ENCODE data around the gene DCBLD1. TPM values are rescaled to one million over a fixed set of nuclear protein-coding genes. Genes with fewer than 3 reads are reported as not detected.
A peak's percentile ranks its signal among the peaks of the same experiment; 100 is the strongest.

DCBLD1 gene
- total RNA-seq, 1 donor from 2014 or later: 30.1 TPM

DNA sequence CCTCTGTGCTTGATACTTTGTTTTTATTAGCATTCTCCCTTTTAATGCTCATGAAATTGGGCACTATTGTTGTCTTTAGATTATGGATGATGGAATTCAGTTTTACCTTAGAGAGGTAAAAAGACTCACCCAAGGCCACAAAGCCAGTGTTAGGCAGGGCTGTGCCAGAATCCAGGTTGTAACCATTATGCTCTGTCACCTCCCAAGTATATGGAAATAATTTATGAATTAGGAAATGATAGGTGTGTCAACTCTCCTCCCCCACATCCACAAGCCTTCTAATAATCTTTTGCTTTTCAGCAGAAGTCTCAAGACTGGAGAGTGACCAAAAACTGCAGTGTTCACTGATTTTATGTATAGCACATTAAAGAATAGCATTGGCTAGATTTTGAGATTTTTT, 13.0 kb downstream of the DCBLD1 start:
- H3K36me3 Mint-ChIP-seq: no peaks in the 10 kb centered on the region
- H3K4me3 Mint-ChIP-seq: no peak overlapping the region
- peaks cover 34% of the 10 kb centered on the region for H3K4me1 Mint-ChIP-seq
- H3K27me3 Mint-ChIP-seq (ENCODE audit: low read depth): no peaks in the 10 kb centered on the region
- DNase-seq (ENCODE audit: low spot score in 2 of 2, unreplicated experiment in 2 of 2): no peak
- TF ChIP-seq, protein P1, sequence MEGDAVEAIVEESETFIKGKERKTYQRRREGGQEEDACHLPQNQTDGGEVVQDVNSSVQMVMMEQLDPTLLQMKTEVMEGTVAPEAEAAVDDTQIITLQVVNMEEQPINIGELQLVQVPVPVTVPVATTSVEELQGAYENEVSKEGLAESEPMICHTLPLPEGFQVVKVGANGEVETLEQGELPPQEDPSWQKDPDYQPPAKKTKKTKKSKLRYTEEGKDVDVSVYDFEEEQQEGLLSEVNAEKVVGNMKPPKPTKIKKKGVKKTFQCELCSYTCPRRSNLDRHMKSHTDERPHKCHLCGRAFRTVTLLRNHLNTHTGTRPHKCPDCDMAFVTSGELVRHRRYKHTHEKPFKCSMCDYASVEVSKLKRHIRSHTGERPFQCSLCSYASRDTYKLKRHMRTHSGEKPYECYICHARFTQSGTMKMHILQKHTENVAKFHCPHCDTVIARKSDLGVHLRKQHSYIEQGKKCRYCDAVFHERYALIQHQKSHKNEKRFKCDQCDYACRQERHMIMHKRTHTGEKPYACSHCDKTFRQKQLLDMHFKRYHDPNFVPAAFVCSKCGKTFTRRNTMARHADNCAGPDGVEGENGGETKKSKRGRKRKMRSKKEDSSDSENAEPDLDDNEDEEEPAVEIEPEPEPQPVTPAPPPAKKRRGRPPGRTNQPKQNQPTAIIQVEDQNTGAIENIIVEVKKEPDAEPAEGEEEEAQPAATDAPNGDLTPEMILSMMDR (IDR thresholded peaks at IDR 0.05; ENCODE audit: unreplicated experiment): no peak
- H3K9me3 Mint-ChIP-seq: no peaks in the 10 kb centered on the region
- peak overlapping the region; percentile 66 for H3K27ac Mint-ChIP-seq

DNA sequence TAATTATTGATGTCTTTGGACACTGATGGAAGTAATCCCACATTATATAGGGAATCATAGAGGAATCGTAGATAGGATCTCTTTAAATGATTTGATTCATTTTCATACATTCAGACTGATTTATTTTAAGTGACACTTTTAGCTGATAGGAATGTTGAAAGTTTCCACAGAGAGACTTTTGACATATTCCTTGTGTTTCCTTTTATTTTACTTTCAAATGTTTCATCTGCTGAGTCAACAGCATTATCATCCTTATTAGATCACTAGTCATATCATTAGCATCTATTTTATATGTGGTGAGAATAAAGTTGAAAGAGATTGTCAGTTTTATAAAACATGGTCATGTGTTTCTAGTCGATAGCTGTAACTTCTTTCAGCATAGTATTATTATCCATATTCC, 13.4 kb downstream of the DCBLD1 start:
- Mint-ChIP-seq H3K27ac (peak overlapping the region; percentile 66), H3K4me3 (no peak overlapping the region), H3K36me3 (no peaks in the 10 kb centered on the region)

DNA sequence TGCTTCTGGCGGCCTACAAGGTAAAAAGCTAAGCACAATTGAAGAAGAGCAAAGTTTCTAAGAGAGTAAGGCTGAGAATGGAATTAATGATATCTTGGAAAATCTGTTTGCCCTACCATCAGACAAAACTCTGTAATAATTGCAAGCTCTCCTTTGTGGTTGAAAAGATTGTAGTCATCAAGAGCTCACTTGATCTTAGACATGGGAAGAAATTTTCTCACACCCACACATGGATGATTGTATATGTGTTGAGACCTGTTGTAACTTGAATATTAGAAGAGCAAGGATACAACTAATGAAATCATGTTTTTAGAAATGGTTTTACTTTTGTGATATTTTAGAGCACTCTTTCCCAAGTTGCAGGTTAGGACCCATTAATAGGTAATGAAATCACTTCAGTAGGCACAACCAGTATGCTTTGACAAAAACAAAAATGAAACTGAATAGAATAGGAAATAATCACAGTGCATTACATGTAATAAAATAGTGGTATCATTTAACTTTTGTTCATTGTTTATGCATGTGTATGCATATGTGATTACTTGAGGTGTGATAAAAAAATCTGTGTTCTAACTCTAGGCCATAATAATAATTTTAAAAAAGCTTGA, 14.0 kb downstream of the DCBLD1 start:
- DNase-seq (ENCODE audit: low spot score in 2 of 2, unreplicated experiment in 2 of 2): no peak
- H3K9me3 Mint-ChIP-seq: no peaks in the 10 kb centered on the region
- TF ChIP-seq, protein P1 (IDR thresholded peaks at IDR 0.05; ENCODE audit: unreplicated experiment): no peak
- H3K27ac Mint-ChIP-seq: peak overlapping the region; percentile 53
- H3K27me3 Mint-ChIP-seq (ENCODE audit: low read depth): no peaks in the 10 kb centered on the region
- H3K4me1 Mint-ChIP-seq: peaks cover 34% of the 10 kb centered on the region
- H3K4me3 Mint-ChIP-seq: no peak overlapping the region
- H3K36me3 Mint-ChIP-seq: no peaks in the 10 kb centered on the region

More for the DNA sequence above, 13.4 kb downstream of the DCBLD1 start:
- Mint-ChIP-seq H3K27me3 (ENCODE audit: low read depth) (no peaks in the 10 kb centered on the region), H3K4me1 (peaks cover 34% of the 10 kb centered on the region), H3K9me3 (no peaks in the 10 kb centered on the region)
- TF ChIP-seq, protein P1 (IDR thresholded peaks at IDR 0.05; ENCODE audit: unreplicated experiment): no peak
- no peak for DNase-seq (ENCODE audit: low spot score in 2 of 2, unreplicated experiment in 2 of 2)

DNA sequence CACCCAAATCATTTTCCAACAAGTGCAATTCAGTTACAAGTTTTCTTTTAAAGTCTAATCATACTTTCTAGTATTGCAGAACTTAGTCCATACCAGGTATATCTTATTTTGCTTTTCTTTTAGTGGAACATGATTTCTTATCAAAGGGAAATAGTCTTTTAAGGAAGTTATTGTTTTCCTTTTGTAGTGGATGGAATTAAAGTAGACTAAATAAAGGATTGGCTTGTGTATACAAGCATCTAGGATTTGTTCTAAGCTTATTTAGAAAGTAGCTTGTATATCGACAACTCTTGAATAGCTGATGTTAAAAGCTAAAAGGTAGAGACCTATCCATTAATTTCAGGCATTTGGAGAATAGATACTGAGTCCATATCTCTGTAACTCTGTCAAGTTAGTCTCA, 14.8 kb downstream of the DCBLD1 start:
- Mint-ChIP-seq H3K9me3 (no peaks in the 10 kb centered on the region), H3K36me3 (no peaks in the 10 kb centered on the region), H3K27ac (peak overlapping the region; percentile 50), H3K27me3 (ENCODE audit: low read depth) (no peaks in the 10 kb centered on the region), H3K4me1 (peaks cover 26% of the 10 kb centered on the region), H3K4me3 (no peak overlapping the region)
- TF ChIP-seq, protein P1 (IDR thresholded peaks at IDR 0.05; ENCODE audit: unreplicated experiment): no peak
- DNase-seq (ENCODE audit: low spot score in 2 of 2, unreplicated experiment in 2 of 2): no peak

DNA sequence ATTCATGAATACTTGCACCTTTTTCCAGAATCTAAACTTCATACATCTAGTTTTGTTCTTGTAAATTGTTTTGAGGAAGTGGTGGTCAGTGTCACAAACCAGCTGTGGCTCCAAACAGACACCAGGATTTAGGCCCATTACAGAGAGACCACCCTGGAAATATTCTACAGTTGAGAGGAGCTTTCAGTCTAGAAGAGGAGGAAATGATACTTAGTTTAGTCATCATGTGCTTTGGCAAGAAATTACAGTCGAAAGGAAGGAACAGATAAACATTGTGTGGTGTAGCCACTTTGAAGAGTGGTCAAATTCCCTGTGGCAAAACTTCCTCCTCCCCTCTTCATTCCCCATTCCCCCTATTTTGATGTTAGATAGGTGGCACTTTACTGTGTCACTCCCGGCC, 15.7 kb downstream of the DCBLD1 start:
- TF ChIP-seq, protein P1 (IDR thresholded peaks at IDR 0.05; ENCODE audit: unreplicated experiment): no peak
- H3K4me1 Mint-ChIP-seq: peaks cover 26% of the 10 kb centered on the region
- H3K4me3 Mint-ChIP-seq: no peak overlapping the region
- no peak for DNase-seq (ENCODE audit: low spot score in 2 of 2, unreplicated experiment in 2 of 2)
- no peaks in the 10 kb centered on the region for H3K27me3 Mint-ChIP-seq (ENCODE audit: low read depth)
- no peaks in the 10 kb centered on the region for H3K36me3 Mint-ChIP-seq
- peak overlapping the region; percentile 80 for H3K27ac Mint-ChIP-seq
- H3K9me3 Mint-ChIP-seq: no peaks in the 10 kb centered on the region

DNA sequence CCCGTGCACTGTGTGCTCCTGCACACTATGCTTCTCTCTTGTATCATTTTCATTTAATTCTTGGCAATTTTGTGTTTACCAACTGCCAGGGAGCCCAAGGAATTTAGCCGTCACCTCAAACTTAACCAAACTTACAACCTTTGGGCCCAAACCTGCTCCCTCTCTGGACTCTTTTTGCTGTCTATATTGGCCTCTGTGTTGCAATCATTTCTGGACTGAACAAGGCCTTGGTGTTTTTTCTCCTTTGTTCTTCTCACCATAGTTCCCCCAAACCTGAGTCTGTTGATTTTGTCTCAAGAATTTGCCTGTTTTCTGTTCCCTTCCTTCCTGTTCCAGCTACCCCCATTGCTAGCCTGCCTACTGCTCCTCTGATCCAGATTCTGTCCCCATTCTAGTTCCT, 19.2 kb downstream of the DCBLD1 start:
- peaks cover 24% of the 10 kb centered on the region for H3K4me1 Mint-ChIP-seq
- H3K27ac Mint-ChIP-seq: no peak overlapping the region

More for the DNA sequence above, 19.2 kb downstream of the DCBLD1 start:
- Mint-ChIP-seq H3K27me3 (ENCODE audit: low read depth) (no peaks in the 10 kb centered on the region), H3K9me3 (no peaks in the 10 kb centered on the region), H3K36me3 (peaks cover 12% of the 10 kb centered on the region), H3K4me3 (no peak overlapping the region)
- no peak for DNase-seq (ENCODE audit: low spot score in 2 of 2, unreplicated experiment in 2 of 2)
- TF ChIP-seq, protein P1 (IDR thresholded peaks at IDR 0.05; ENCODE audit: unreplicated experiment): no peak

Measured in mesothelial cell of epicardium (in vitro differentiated cells).